Memory B cell (primary cell): ENCODE results near the gene ARHGAP45.

Experiments
- ATAC-seq: fragments of 150-1000 bp; cut with Tn5 transposase; 2 replicates; pipeline ENCODE4 v1.10.0; 2021; ENCODE audit warnings: low read depth, mild to moderate bottlenecking, moderate library complexity
- DNase-seq, 2 donors: peaks; one replicate each; pipeline ENCODE4 v3.0.0; 2022; ENCODE audit warnings: low spot score in 2 of 2
- H3K27ac Mint-ChIP-seq: one replicate; pipeline ENCODE4 v1.8.0; 2022; ENCODE audit warnings: mild to moderate bottlenecking, moderate library complexity, mixed read lengths
- H3K27me3 Mint-ChIP-seq: one replicate; pipeline ENCODE4 v1.8.0; 2022; ENCODE audit warnings: mixed read lengths
- H3K36me3 Mint-ChIP-seq: one replicate; pipeline ENCODE4 v1.8.0; 2022; ENCODE audit warnings: mild to moderate bottlenecking, mixed read lengths
- H3K4me1 Mint-ChIP-seq: one replicate; pipeline ENCODE4 v1.8.0; 2022; ENCODE audit warnings: mixed read lengths
- H3K4me3 Mint-ChIP-seq: one replicate; pipeline ENCODE4 v1.8.0; 2022; ENCODE audit warnings: mild to moderate bottlenecking, moderate library complexity, mixed read lengths
- H3K9me3 Mint-ChIP-seq: one replicate; pipeline ENCODE4 v1.8.0; 2022; ENCODE audit warnings: mixed read lengths

Gene ARHGAP45

DNA sequence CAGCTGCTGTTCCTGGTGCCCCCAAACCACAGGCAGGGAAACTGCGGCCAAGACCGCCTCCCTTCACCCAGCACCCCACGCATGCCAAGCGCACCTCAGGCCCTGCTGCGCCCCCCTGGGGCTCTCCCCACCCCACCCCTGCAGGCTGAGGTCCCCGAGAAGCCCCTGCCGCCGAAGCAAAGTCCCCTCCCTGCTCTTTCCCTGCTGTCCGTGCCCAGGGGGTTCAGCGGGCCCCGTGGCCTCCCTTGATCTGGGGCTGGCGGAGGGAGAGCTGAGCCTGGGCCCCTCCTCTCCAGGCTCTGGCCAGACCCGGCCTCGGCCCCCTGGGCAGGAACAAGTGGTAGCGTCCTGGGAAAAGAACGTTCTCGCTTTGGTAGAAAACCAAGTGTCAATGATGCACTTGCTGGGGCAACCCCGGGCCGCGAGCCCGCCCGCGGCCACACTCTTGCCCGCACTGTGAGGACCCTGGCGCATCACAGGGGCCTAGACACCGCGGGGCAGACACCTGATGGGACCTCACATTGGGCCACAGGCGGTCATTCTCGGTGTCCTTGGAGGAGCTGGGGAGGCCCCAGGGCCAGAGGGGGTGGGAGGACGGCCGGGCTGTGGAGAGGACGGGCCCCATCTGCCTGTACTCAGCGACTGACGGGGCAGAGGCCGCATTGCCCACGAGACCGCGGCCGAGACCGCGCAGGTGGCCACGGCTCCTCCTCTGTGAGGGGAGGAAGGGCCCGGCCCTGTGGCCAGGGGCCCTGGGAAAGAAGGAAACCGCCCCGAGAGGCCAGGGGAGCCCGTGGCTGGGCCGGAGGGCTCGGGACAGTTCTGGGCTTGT is 65.8 kb downstream of the ARHGAP45 start:
- Mint-ChIP-seq H3K36me3 (peaks cover 2% of the 10 kb centered on the region), H3K4me1 (peaks cover 24% of the 10 kb centered on the region), H3K27me3 (no peaks in the 10 kb centered on the region), H3K9me3 (no peaks in the 10 kb centered on the region), H3K4me3 (peak overlapping the region; percentile 90), H3K27ac (peak overlapping the region; percentile 77)
- ATAC-seq (peak; percentile 2), DNase-seq (peak in 1 of 2 donors; percentile 62)

- Mint-ChIP-seq H3K36me3 (peaks cover 2% of the 10 kb centered on the region), H3K4me1 (peaks cover 24% of the 10 kb centered on the region), H3K27me3 (no peaks in the 10 kb centered on the region), H3K9me3 (no peaks in the 10 kb centered on the region), H3K27ac (peak overlapping the region; percentile 77), H3K4me3 (peak overlapping the region; percentile 90)
- ATAC-seq (peak; percentile 76), DNase-seq (peak; percentile 77 to 88)
Observed at GRCh38 chr19:1133471-1133929, 66.5 kb downstream of the ARHGAP45 start.

DNA sequence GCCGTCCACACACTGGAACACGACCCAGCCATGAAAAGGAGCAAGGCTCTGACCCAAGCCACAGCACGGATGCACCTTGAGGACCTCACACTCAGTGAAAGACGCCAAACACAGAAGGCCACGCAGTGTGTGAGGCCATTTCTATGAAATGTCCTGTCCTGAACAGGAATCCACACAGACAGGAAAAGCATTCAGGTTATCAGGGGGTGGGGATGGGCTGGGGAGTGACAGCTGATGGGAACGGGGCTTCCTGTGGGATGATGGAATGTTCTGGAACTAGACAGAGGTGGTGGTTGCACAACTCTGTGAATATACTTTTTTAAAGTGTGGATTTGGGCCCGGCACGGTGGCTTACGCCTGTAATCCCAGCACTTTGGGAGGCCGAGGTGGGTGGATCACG is 67.5 kb downstream of the ARHGAP45 start:
- Mint-ChIP-seq H3K4me3 (no peak overlapping the region), H3K4me1 (peaks cover 24% of the 10 kb centered on the region), H3K36me3 (peaks cover 5% of the 10 kb centered on the region), H3K9me3 (no peaks in the 10 kb centered on the region), H3K27me3 (no peaks in the 10 kb centered on the region), H3K27ac (no peak overlapping the region)
- no peak for ATAC-seq
- DNase-seq: no peak

DNA sequence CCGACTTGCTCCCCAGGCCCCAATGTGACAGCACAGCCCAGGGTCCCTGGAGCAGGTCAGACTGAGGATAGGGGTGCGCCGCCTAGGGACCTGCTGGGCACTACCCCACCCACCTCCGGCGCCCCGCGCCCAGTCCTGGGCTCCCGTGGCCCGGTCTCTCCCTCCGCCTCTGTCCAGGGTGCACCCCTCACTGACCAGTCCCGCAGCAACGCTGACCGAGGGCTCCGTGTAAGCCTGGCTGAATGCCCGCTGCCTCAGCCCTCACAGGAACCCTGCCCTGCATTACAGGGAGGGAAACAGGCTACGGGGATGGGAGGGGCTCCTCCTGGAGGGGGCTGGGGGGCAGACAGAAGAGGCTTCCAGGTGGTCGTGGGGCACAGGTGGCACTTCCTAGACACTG is 68.5 kb downstream of the ARHGAP45 start:
- H3K27ac Mint-ChIP-seq: no peak overlapping the region
- no peaks in the 10 kb centered on the region for H3K27me3 Mint-ChIP-seq
- peaks cover 20% of the 10 kb centered on the region for H3K4me1 Mint-ChIP-seq
- ATAC-seq (no peak), DNase-seq (no peak)
- peaks cover 12% of the 10 kb centered on the region for H3K36me3 Mint-ChIP-seq
- peaks cover 3% of the 10 kb centered on the region for H3K9me3 Mint-ChIP-seq
- no peak overlapping the region for H3K4me3 Mint-ChIP-seq

DNA sequence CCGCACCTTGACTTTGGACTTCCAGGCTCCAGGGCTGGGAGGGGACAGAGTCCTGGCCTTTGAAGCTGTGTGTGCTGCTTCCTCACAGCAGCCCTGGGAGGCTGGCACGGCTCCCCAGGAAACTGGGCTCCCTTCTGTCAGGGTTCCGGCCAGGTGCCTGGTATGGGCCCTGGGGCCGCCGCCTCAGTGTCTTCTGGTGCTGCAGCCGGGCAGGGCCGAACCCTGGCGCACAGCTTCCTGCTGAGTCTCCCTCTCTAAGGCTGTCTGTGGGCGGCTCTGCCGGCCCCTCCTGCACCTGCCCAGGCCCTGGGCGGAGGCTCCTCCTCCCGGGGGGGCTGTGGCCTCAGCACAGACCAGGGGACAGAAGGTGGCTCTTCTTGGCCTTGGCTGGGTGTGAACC is 69.2 kb downstream of the ARHGAP45 start:
- H3K36me3 Mint-ChIP-seq: peaks cover 12% of the 10 kb centered on the region
- no peak overlapping the region for H3K27ac Mint-ChIP-seq
- H3K9me3 Mint-ChIP-seq: peaks cover 3% of the 10 kb centered on the region
- peaks cover 15% of the 10 kb centered on the region for H3K4me1 Mint-ChIP-seq
- DNase-seq (no peak), ATAC-seq (no peak)
- no peaks in the 10 kb centered on the region for H3K27me3 Mint-ChIP-seq
- H3K4me3 Mint-ChIP-seq: no peak overlapping the region
